Calu3 (cell line): ENCODE results near the gene EEIG1. TPM values are rescaled to one million over a fixed set of nuclear protein-coding genes. Genes with fewer than 3 reads are reported as not detected.

Source experiments
- BruUV-seq: library from RNA; stranded (reverse); fragments of 400-500 nt; replicated peaks from 2 replicates; lab custom pipeline; 2021; lab: Mats Ljungman, UMichigan
- CTCF ChIA-PET: fragments of 300-600 bp; sonication (Branson Sonifier 250); formaldehyde crosslinking; loops from one replicate; lab custom pipeline; 2022; ENCODE audit warnings: antibody characterized with exemption; lab: Charles Lee
- DNase-seq: peaks from one replicate; pipeline ENCODE4 v3.0.0; 2022
- H3K27ac Mint-ChIP-seq: one replicate; pipeline ENCODE4 v1.8.0; 2022; ENCODE audit warnings: mixed read lengths; ENCODE audit not compliant: unreplicated experiment
- H3K27me3 Mint-ChIP-seq: one replicate; pipeline ENCODE4 v1.8.0; 2022; ENCODE audit warnings: mixed read lengths; ENCODE audit not compliant: unreplicated experiment
- H3K36me3 Mint-ChIP-seq: one replicate; pipeline ENCODE4 v1.8.0; 2022; ENCODE audit warnings: mild to moderate bottlenecking, moderate library complexity, mixed read lengths; ENCODE audit not compliant: insufficient read depth, unreplicated experiment
- H3K4me1 Mint-ChIP-seq: one replicate; pipeline ENCODE4 v1.8.0; 2022; ENCODE audit warnings: mild to moderate bottlenecking, low read depth, mixed read lengths; ENCODE audit not compliant: unreplicated experiment
- H3K4me3 Mint-ChIP-seq: one replicate; pipeline ENCODE4 v1.8.0; 2022; ENCODE audit warnings: mild to moderate bottlenecking, low read depth, moderate library complexity, mixed read lengths; ENCODE audit not compliant: unreplicated experiment
- H3K9me3 Mint-ChIP-seq: one replicate; pipeline ENCODE4 v1.8.0; 2022; ENCODE audit warnings: low read depth, mixed read lengths; ENCODE audit not compliant: unreplicated experiment
- CTCF ChIP-seq: fragments of 200-600 bp; IDR thresholded peaks from one replicate; pipeline ENCODE4 v1.8.0; 2022; ENCODE audit warnings: antibody characterized with exemption; ENCODE audit not compliant: unreplicated experiment
- intact Hi-C: fragments of 100-400 bp; cut with micrococcal nuclease; formaldehyde crosslinking; loops from one replicate; pipeline ENCODE4 v1.10.0; 2022; ENCODE audit not compliant: unreplicated experiment
- total RNA-seq: library from RNA; stranded (reverse); gene quantifications from 2 replicates; pipeline ENCODE4 v1.2.3, GENCODE V29; 2022

Gene EEIG1
- total RNA-seq, 1 experiment from 2014 or later: 84.6 TPM

DNA sequence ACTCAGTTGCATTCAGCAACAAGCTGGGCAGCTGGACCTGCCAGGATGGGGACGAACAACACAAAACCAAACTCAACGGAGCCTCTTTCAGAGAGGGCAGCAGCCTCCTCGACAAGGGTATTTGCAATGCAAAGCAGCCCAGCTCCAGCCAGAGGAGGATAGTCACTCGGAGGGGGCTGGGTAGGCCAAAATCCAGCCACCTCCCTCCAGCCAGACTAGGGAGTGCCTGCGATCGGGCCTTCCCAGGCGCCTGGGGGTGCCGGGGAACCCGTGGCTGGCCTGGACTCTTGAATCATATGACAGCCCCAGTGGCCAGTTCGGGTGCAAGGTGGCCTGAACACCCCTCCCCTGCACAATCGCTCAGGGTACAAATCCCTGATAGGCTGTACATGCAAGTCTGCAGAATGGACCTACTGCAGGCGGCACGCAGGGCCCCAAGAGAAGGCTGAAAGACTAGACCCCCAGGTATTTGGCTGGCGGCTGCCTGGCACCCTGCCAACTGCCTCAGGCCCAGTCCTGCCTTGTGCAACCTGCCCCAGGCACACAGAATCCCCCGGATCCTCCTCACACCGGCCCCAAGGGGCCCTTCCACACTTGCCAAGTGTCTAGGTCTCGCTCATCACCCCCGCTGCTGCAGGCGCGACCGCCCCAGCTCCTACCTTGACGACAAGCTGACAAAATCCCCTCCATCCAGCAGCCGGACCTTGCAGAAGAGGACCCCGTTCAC, 1.3 kb downstream of the EEIG1 start:
- H3K4me1 Mint-ChIP-seq: peaks cover 17% of the 10 kb centered on the region
- H3K27me3 Mint-ChIP-seq: no peaks in the 10 kb centered on the region
- no peaks in the 10 kb centered on the region for H3K9me3 Mint-ChIP-seq
- intact Hi-C loops: loop anchor here (2.0 kb wide), 1 partner anchor 25 kb away; no protein-coding TSS in a partner anchor
- H3K27ac Mint-ChIP-seq: peak overlapping the region; percentile 81
- no TSS peak for BruUV-seq
- peak overlapping the region; percentile 87 for H3K4me3 Mint-ChIP-seq
- peak; percentile 42 for DNase-seq
- H3K36me3 Mint-ChIP-seq: peaks cover 57% of the 10 kb centered on the region
- CTCF ChIA-PET: interaction anchor here (1.6 kb wide), 1 partner anchor 56 kb away, joined by 4 read pairs; no protein-coding TSS in a partner anchor
- no peak for TF ChIP-seq CTCF

DNA sequence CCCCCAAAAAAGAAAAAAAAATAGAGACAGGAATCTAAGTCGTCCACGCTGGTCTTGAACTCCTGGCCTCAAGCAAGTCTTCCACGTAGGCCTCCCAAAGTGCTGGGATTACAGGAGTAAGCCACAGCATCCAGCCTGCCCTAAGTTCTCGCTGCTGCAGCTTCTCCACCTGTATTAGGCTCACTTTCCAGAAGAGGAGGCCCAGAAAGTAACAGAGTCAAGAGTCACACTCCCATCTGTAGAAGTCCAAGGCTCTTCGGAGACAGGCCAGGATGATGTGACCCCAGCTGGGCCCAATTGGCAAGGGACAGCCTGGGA, 1.8 kb downstream of the EEIG1 start:
- CTCF ChIA-PET: interaction anchor here (1.6 kb wide), 1 partner anchor 57 kb away, joined by 4 read pairs; no protein-coding TSS in a partner anchor
- no peaks in the 10 kb centered on the region for H3K27me3 Mint-ChIP-seq
- no peaks in the 10 kb centered on the region for H3K9me3 Mint-ChIP-seq
- peaks cover 22% of the 10 kb centered on the region for H3K4me1 Mint-ChIP-seq
- intact Hi-C loops: loop anchor here (2.0 kb wide), 1 partner anchor 24 kb away; no protein-coding TSS in a partner anchor
- no peak for DNase-seq
- BruUV-seq: no TSS peak
- peak overlapping the region; percentile 87 for H3K4me3 Mint-ChIP-seq
- H3K36me3 Mint-ChIP-seq: peaks cover 57% of the 10 kb centered on the region
- H3K27ac Mint-ChIP-seq: peak overlapping the region; percentile 81
- TF ChIP-seq CTCF: no peak

GRCh38 chr9:127977884-127978647, 2.7 kb downstream of the EEIG1 start:
- no peak for TF ChIP-seq CTCF
- H3K4me1 Mint-ChIP-seq: peaks cover 25% of the 10 kb centered on the region
- BruUV-seq: no TSS peak

GRCh38 chr9:127977009-127977883, 3.5 kb downstream of the EEIG1 start:
- H3K27me3 Mint-ChIP-seq: no peaks in the 10 kb centered on the region
- H3K9me3 Mint-ChIP-seq: no peaks in the 10 kb centered on the region
- H3K36me3 Mint-ChIP-seq: peaks cover 59% of the 10 kb centered on the region
- peaks cover 31% of the 10 kb centered on the region for H3K4me1 Mint-ChIP-seq
- BruUV-seq: no TSS peak
- CTCF ChIA-PET: interaction anchor here (1.1 to 1.3 kb wide), 2 partner anchors 10 to 57 kb away, joined by 4 to 5 read pairs; no protein-coding TSS in a partner anchor
- peak overlapping the region; percentile 87 for H3K4me3 Mint-ChIP-seq
- intact Hi-C loops: no loop called here
- no peak for TF ChIP-seq CTCF
- no peak overlapping the region for H3K27ac Mint-ChIP-seq
- no peak for DNase-seq

More at GRCh38 chr9:127977884-127978647, 2.7 kb downstream of the EEIG1 start:
- CTCF ChIA-PET: interaction anchor here (1.3 kb wide), 1 partner anchor 56 kb away, joined by 5 read pairs; no protein-coding TSS in a partner anchor
- intact Hi-C loops: loop anchor here (2.0 kb wide), 1 partner anchor 23 kb away; no protein-coding TSS in a partner anchor
- peaks cover 57% of the 10 kb centered on the region for H3K36me3 Mint-ChIP-seq
- H3K27me3 Mint-ChIP-seq: no peaks in the 10 kb centered on the region
- H3K27ac Mint-ChIP-seq: no peak overlapping the region
- no peaks in the 10 kb centered on the region for H3K9me3 Mint-ChIP-seq
- DNase-seq: peak; percentile 49
- peak overlapping the region; percentile 87 for H3K4me3 Mint-ChIP-seq
